WTC11 (cell line): ENCODE data around the gene BLMH.

Experiments
- CREM ChIP-seq: sonication (generic); formaldehyde crosslinking; IDR thresholded peaks from 2 replicates; pipeline ENCODE4 v1.8.1; 2022; ENCODE audit warnings: mild to moderate bottlenecking, missing genetic modification reagents, moderate library complexity
- CTCF ChIP-seq: fragments of 200-600 bp; IDR thresholded peaks from 2 replicates; pipeline ENCODE4 v1.8.0; 2022; ENCODE audit warnings: antibody characterized with exemption
- ELF4 ChIP-seq: sonication (generic); formaldehyde crosslinking; IDR thresholded peaks from 2 replicates; pipeline ENCODE4 v1.8.1; 2022; ENCODE audit warnings: low read depth, mild to moderate bottlenecking, moderate library complexity, missing genetic modification reagents
- ESRRA ChIP-seq: sonication (generic); formaldehyde crosslinking; IDR thresholded peaks from 2 replicates; pipeline ENCODE4 v1.8.1; 2022; ENCODE audit warnings: mild to moderate bottlenecking, missing genetic modification reagents, borderline replicate concordance
- FOXP4 ChIP-seq: sonication (generic); formaldehyde crosslinking; IDR thresholded peaks from 2 replicates; pipeline ENCODE4 v1.8.0; 2022; ENCODE audit warnings: mild to moderate bottlenecking, missing genetic modification reagents
- GRHL2 ChIP-seq: fragments of 250-450 bp; sonication (Bioruptor Pico); IDR thresholded peaks from 2 replicates; pipeline ENCODE4 v1.8.0; 2022; ENCODE audit warnings: mild to moderate bottlenecking, moderate library complexity; ENCODE audit not compliant: insufficient replicate concordance, severe bottlenecking
- MAX ChIP-seq: sonication (generic); formaldehyde crosslinking; IDR thresholded peaks from 2 replicates; pipeline ENCODE4 v1.8.0; 2022; ENCODE audit warnings: mild to moderate bottlenecking, missing genetic modification reagents
- PRRX2 ChIP-seq: fragments of 250-450 bp; sonication (Bioruptor Pico); IDR thresholded peaks from 2 replicates; pipeline ENCODE4 v1.8.0; 2021; ENCODE audit warnings: mild to moderate bottlenecking
- SMAD3 ChIP-seq: sonication (generic); formaldehyde crosslinking; IDR thresholded peaks from 2 replicates; pipeline ENCODE4 v1.8.0; 2022; ENCODE audit warnings: missing genetic modification reagents, mild to moderate bottlenecking, borderline replicate concordance
- SP1 ChIP-seq: sonication (generic); formaldehyde crosslinking; conservative IDR thresholded peaks from 2 replicates; pipeline ENCODE4 v1.8.1; 2022; ENCODE audit warnings: missing genetic modification reagents
- ZSCAN18 ChIP-seq: fragments of 250-450 bp; sonication (Bioruptor Pico); IDR thresholded peaks from 2 replicates; pipeline ENCODE4 v2.1.2; 2022; ENCODE audit warnings: mild to moderate bottlenecking, moderate library complexity

GRCh38 chr17:30217746-30218245, 73.9 kb downstream of the BLMH start:
- TF ChIP-seq GRHL2 (no peak), CREM (CRISPR knock-in tag) (no peak), CTCF (no peak), ZSCAN18 (CRISPR knock-in tag) (no peak), PRRX2 (no peak), SP1 (no peak), MAX (CRISPR knock-in tag) (no peak), ESRRA (no peak), SMAD3 (no peak), FOXP4 (CRISPR knock-in tag) (no peak), ELF4 (no peak)
